HG03097 (cell line): ENCODE results near the gene DDX42.
A peak's percentile ranks its signal among the peaks of the same experiment; 100 is the strongest.
"Not testable (repeated sequence)": the region's sequence is repeated elsewhere in the genome, so short reads cannot be mapped to it uniquely, and the experiment has no call there.

Experiments used
- ATAC-seq: cut with Tn5 transposase; IDR thresholded peaks from one replicate; pipeline ENCODE4 v1.9.1; 2021; ENCODE audit not compliant: unreplicated experiment, low FRiP score

Gene DDX42

DNA sequence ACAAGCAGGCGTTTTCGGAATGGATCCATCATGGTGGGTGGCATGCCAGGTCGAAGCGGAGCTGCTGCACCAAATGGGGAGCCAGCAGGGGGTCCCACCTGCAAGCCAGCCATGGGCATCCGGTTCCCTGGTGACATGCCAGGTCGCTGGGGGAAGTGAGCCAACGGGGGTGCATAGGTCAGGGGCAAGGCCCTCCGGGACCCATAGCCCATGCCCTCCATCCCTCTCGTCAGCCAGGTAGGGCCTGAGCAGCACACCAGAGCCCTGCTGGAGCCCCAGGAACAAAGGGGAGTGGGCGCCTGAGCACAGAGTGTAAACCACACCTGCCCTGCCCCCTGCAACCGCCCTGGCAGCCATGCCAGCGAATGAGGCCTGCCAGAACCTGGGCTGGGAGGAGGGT lies 63.5 kb downstream of the DDX42 start:
- ATAC-seq: no peak

DNA sequence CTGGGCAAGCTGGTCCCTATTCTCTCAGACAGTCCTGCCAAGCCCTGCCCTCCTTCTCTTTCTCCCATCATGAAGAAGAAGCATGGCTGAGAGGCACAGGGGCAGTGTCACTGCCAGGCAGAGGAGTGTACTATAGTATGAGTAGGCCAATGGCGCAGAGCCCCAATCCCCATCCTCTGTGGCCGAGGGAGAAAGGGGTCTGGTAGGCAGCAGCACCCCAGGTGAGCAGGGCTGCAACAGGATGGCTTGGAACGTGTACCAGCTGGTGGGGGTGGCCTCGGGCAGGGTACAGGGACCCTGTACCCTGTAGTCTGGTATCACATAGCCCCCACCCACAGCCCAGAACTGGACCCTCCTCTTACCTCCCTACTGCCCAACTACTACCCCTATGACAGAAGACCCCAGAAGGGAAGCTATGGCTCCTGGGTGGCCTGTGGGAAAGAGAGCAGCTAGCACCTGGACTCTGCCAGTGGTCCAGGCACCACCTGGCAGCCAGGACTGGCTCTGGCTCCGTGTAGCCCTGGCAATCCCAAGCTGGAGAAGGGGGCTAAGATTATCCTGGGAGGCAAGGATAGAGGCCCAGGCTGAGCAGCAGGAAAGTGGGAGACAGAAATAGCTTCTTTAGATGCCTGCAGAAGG lies 64.1 kb downstream of the DDX42 start:
- no peak for ATAC-seq

DNA sequence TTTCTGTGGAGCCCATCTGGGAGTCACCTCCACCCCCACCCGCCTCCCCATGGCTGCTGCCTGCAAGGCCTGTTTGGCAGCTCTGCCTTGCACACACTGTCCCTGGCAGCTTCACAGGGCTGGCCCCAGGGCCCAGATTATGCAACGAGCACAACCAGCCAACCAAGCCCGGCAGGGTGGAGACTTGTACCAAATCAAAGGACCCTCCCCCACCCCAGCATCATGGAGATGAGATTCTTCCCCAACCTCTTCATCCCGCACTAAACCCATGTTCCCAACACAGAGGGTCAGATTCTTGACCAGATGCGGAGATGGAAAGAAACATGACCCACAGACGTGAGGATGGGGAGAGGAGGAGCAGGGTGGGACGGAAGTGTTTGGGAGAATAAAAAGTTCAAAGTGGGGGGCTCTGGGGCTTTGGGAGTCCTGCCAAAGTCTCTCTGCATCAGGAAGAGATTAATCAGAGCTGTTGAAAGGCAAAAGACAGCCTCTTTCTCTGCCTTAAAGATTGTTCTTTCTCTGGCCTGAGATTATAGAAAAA lies 64.7 kb downstream of the DDX42 start:
- ATAC-seq: no peak

DNA sequence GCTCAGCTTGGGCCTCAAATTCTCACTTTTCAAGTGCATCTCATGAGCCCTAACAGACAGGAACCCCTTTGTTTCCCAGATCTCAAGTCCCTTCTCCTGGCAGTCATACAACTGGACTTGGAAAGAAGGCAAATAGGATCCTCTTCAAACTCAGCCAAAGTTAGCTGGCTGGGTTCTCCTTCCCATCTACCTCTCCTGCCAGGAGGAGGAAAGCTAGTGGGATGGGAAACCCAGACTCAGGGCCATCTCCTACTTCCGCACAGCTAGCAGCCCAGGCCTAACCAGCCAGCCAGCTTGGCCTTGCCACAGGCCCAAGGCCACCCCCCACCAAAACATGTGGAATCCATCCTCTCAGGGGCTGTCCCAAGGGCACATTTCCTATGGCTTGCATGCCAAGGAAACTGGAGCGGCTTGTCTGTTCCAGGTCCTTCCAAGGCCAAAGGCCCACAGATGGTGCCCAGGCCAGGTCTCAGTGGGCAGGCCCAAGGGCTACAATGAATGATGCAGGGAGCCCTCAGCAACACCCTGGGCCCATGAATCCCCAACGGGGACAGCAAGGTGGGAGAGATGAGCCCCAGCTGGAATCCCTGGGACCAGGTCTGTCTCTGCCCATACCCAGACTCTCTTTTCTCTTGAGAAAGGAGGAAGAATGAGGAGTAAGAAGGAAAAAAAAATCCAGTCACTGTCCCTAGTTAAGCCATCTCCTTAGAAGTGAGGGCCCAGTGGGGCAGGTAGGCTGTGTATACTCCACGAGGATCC lies 66.8 kb downstream of the DDX42 start:
- no peak for ATAC-seq

DNA sequence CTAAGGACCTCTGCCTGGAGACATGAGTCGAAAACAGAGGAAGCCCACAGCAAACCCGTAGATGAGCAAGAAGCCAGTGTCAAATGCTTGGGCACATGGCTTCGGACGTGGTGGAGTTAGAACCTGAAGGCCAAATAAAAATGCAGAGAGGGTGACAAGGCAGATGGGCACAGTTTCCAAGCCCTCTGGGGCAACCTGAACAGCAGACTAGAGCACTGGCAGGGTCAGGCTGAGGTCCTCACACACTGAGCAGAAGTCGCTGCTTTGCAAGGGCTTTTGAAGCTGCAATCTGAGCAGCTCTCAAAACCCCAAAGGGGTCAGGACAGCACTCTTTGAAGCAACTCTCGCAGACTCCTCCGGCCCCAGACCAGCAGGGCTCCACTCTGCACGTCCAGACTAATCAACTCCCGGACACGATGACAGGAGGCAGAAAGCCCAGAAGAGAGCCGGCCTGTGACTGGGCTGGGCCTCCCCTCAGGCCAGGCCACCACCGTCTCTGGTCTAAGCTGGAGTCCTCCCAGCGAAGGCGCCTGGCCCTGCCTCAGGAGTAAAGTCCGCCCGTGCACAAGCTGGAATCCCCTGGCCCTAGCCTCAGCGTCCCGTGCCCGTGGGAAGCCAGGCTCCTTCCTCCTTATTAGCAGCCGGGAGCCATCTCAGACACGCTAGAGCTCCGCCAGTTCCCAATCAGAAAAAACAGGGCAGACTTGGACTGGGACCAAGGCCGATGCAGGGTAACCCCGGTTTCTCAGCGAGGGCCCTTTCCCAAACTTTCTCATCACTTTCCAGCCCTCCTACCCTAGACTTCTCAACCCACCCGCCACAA lies 67.6 kb downstream of the DDX42 start:
- ATAC-seq: no peak

DNA sequence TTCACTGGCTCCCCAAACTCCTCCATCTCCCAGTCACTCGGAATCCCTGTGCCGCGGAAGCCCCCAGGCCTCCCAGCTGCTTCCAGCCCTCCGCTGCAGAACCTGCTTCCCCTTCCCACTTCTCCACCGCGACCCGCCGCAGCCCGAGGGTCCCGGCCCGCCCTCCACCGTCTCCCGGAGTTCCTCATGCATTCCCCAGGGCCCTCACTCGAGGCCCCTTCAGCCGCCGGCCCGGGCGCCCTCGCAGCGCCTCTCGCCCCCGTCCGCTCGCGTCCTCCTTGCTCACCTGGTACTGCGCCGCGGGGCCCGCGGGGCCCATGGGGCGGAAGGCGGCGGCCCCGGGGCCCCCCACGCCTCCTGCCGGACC lies 68.2 kb downstream of the DDX42 start:
- no peak for ATAC-seq

DNA sequence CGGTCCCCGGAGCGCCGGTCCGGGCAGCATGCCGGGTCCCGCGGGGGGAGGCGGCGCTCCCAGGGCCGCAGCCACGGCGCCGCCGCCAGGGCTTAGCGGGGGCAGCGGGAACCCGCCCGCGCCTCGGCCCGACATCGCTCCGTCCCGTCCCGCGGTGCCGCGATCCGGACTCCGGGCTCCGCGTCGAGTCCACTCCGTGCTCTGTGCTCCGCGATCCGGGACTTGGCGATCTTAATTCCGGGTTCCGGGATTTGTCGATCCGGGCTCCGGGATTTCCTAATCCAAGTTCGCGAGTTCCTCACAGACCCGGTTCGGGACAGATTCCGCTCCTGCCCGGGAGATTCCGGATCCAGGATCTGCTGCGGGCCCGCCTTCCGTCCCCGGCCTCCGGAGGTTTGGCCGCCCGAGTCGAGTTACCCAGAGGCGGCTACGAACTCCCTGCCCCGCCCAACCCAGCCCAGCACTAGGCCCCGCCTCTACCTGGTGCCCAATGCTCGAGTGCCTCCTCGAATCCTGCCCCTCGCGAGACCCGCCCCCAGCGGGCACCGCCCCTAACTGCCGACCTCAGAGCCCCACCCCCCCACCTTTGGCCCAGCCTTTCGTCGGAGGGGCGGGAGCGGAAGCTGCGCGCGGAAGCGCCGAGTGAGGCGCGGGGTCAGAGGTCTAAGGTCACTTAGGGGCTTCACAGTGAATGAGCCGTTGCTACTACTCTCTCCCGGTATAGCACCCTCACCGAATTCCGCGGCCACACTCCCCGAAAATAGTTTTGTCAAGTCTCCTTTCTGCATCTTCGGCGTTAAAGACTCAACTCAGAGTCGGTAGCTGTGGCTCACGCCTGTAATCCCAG lies 68.8 kb downstream of the DDX42 start, which contains the start of gene SMARCD2:
SMARCD2 (minus strand) TSS at position 146 of the 847 bp plus-strand sequence; CDS start at position 135, 11 bp downstream.
- peak; percentile 66 for ATAC-seq

DNA sequence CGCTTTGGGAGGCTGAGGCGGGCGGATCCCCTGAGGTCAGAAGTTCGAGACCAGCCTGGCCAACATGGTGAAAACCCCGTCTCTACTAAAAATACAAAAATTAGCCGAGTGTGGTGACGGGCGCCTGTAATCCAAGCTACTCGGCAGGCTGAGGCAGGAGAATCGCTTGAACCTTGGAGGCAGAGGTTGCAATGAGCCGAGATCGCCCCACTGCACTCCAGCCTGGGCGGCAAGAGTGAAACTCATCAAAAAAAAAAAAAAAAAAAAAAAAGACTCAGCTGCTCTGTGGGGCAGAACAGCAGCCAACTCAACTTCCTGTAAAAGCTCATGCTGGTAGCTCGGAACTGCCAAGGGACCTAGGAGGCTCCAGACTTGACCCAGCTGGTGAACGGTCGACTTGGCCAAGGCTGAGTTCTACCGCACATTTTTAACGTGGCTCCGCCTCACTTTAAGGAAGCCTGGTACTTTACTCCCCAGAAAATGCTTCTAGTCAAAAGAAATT lies 69.5 kb downstream of the DDX42 start:
- ATAC-seq: peak; percentile 23

DNA sequence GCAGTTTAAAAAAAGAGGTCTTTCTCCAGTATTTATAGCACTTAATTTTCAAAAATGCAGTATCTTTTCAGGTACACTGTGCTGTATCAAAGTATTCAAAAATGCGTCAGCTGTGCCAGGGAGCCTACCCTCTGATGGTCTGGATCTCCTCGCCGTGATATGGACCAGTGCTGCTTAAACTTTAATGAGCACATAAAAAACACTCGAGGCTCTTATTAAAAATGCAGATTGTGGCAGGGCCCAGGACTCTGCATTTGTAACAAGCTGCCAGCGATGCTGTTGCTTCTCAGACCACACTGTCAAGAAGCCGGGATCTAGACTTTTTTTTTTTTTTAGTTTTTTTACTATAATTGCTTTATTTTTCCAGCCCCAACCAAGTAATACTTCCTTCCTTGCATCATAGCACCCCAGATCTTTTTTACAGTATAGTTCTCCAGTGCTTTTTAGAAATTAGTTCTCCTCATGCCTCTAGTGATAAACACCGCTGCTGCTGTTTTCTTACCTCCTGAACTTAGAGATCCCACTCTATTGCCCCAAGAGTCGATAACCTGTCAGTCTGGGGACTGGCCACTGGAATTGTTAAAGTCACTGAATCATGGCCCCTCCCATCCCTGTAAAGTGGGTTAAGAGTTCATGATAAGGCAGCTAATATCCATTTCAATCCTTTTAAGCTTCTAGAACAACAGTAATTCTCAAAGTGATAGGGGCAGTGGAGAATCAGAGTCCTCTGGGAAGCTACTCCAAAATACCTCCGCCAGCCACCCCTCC lies 70.1 kb downstream of the DDX42 start:
- no peak for ATAC-seq

DNA sequence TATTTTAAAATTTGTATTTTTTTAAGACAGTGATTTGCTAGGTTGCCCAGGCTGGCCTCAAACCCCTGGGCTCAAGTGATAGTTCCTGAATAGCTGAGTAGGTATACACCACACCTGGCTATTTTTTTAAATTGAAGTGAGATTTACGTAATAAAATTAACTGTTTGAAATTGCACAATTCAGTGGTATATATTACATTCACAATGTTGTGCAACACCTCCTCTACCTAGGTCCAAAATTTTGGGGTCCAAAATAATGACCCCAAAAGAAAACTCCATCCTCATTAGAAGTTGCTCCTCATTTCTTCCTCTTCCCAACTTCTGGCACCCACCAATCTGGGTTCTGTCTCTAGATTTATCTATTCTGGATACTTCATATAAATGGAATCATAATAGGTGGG lies 71.5 kb downstream of the DDX42 start:
- ATAC-seq: no peak

DNA sequence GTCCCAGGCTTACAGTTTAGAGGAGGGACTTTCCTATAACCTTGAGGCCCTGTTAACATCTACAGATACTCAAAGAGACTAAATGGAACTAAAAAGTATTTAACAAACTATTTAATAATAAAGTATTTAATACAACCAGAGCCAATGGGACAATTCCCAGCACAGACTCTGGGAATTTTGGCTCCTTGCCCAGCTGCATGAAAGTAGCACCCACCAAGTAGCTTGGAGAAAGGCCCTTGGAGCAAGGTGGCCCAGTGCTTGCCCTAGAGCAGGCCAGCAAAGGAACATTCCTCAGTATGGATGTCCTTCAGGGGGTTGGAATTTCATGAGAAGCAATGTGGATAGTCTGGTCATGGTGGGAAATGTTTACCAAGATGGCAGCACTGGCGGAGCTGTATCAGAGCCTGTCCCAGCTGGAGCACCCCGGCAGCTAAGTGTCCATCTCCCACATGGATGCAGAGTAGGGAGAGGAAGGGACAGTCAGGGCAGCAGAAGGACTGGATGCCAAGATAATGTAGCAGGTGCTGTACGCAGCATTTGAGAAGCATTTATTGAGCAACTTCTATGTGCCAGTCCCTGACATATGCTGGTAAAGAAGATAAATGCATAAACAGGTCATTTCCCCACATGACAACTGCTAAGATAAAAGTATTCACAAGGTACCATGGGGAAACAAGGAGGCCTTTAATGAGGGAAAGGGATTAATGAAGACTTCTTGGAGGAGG lies 73.7 kb downstream of the DDX42 start:
- no peak for ATAC-seq

DNA sequence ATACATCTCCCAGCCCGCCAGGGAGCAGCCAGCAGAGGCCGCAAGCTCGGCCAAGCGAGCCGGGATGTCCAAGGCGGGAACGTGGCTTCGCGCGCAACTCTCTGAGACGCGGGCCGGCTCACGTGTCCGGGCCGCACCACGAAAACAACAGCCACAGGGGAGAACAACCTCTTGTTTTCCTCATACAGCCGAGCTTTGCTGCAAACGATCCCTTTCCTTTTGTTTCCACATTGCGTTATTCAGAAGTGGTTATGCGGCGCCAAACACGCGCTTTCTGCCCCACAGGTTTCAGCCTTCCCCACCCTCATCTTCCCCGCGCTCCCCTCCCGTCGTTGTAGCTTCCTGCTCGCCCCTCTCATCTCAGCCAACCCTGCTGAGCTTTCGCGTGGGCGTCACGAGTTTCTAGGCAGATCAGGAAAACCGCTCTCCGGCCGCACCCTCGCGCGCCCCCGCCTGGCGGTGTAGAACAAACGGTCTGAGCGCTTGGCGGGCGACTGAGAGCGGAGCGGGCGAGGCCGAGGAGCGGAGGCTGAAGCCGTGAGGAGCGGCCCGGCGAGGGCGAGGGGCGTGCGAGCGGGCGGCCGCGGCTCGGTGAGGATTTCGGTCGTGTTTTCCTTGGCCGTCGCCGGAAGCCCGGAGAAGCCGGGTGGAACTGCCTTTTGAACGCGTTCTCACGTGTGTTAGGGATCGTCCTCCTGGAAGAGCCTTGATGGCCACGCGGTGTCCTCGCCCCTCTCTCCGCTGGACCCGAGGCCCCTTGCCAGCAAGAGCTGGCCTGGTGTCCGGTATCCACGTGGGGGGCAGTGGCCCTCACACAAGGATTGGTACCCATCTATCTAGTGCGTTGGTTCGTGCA lies 75.1 kb downstream of the DDX42 start:
- peak; percentile 56 for ATAC-seq

DNA sequence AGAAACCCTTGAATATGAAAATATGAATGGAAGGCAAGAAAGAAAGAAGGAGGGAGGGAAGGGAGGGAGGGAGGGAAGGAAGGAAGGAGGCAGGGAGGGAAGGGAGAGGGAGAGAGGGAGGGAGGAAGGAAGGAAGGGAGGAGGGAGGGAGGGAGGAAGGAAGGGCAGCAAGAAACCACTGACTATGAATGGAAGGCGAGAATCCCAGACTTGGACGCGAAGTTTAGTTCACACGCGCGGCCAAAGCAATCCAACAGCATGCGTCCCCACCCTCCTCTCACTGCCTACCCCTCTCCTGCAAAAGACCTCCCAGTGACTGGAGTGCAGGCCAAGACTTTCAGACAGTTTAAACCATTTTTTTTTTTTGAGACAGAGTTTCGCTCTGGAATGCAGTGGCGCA lies 76.4 kb downstream of the DDX42 start:
- no peak for ATAC-seq

DNA sequence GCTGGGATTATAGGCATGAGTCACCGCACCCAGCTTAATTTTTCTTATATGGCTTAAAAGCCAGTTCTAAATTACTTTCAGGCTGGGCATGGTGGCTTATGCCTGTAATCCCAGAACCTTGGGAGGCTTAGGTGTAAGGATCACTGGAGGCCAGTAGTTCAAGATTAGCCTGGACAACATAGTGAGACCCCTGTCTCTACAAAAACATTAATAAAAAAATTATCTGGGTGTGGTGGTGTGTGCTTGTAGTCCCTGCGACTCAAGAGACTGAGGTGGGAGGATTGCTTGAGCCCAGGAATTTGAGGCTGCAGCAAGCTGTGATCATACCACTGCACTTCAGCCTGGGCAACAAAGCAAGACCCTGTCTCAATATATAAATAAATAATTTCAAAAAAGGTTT lies 79.3 kb downstream of the DDX42 start:
- ATAC-seq: no peak

DNA sequence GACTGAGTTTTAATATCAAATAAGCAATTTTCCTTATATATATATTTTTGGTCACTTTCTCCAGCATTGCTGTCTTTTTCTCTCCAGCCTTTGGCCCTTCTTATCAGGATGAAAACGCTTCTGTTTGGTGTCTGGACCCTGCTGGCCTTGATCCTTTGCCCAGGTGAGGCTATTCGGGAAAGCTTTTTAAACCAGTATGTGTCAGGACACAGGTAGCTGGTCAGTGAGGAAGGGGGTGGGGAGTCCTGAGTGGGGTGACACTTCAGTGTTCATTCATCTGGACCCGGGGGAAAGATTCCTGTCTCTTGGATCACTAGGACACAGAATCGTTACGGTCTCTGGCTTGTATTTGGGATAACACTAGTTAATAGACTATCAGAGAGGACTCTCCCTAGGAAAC lies 80.7 kb downstream of the DDX42 start:
- no peak for ATAC-seq

DNA sequence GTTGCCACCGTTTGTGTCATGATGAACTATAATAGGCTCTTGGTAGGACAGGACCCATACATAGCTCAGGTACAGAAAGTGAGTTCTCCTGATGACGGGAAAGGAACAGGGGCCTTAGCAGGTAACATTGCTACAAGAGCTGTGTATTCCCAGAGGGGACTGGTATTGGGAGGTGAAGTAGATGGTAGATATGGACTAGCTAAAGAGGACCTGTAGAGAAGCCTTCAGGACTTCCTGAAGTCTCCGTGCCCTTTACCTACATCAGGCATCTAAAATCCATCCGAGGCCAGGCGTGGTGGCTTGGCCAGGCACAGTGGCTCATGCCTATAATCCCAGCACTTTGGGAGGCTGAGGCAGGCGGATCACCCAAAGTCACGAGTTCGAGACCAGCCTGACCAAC lies 81.2 kb downstream of the DDX42 start:
- no peak for ATAC-seq

DNA sequence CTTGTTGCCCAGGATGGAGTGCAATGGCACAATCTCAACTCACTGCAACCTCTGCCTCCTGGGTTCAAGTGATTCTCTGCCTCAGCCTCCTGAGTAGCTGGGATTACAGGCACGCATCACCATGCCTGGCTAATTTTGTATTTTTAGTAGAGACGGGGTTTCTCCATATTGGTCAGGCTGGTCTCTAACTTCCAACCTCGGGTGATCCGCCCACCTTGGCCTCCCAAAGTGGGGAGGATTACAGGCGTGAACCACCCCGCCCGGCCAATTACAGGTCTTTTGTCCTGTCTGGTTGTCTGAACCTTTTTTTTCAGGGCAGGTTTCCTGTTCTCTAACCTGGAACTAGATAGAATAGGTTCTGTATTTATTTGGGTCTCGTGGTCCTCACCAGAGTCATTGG lies 82.5 kb downstream of the DDX42 start:
- ATAC-seq: not testable (repeated sequence)

DNA sequence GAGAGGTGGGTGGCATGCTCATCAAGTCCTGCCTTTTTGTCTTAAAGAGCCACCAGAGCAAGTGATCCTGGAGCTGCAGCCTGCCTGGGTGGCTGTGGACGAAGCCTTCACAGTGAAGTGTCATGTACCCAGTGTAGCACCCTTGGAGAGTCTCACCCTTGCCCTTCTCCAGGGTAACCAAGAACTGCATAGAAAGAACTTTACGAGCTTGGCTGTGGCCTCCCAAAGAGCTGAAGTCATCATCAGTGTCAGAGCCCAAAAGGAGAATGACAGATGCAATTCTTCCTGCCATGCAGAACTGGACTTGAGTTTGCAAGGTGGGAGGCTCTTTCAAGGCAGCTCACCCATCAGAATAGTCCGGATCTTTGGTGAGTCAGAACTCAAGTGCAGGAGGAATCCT lies 85.3 kb downstream of the DDX42 start:
- no peak for ATAC-seq
